ENCODE measurements around the gene TP53I3.
"Not testable (repeated sequence)": the region's sequence is repeated elsewhere in the genome, so short reads cannot be mapped to it uniquely, and the experiment has no call there.

TP53I3 gene

GRCh38 chr2:24055750-24056149 is 28.9 kb downstream of the TP53I3 start:
- DNase-seq (ENCODE audit: low read depth in 1 of 2, low spot score in 1 of 2), result no peak

GRCh38 chr2:24054366-24055010 is 30.1 kb downstream of the TP53I3 start:
- DNase-seq (ENCODE audit: low read depth in 1 of 2, low spot score in 1 of 2), result no peak

GRCh38 chr2:24052951-24053350 is 31.7 kb downstream of the TP53I3 start:
- DNase-seq (ENCODE audit: low read depth in 1 of 2, low spot score in 1 of 2), result no peak

- DNase-seq (ENCODE audit: low read depth in 1 of 2, low spot score in 1 of 2), result no peak
These were observed 32.8 kb downstream of the TP53I3 start for GRCh38 chr2:24051833-24052232.

GRCh38 chr2:24050041-24050979 is 34.3 kb downstream of the TP53I3 start:
- DNase-seq (ENCODE audit: low read depth in 1 of 2, low spot score in 1 of 2), result no peak

- DNase-seq (ENCODE audit: low read depth in 1 of 2, low spot score in 1 of 2), result peak in 1 of 2 donors; percentile 34
These were observed 35.1 kb downstream of the TP53I3 start, which contains the start of gene FKBP1B for GRCh38 chr2:24049485-24050021. Gene FKBP1B, plus strand, starts transcription at chr2:24049741. Its CDS starts 109 bp downstream, at chr2:24049850.

GRCh38 chr2:24048769-24049484 is 35.7 kb downstream of the TP53I3 start:
- no peak for DNase-seq (ENCODE audit: low read depth in 1 of 2, low spot score in 1 of 2)

- DNase-seq (ENCODE audit: low read depth in 1 of 2, low spot score in 1 of 2), result no peak
These were observed 37.0 kb downstream of the TP53I3 start for GRCh38 chr2:24047703-24048033.

GRCh38 chr2:24046930-24047702 is 37.5 kb downstream of the TP53I3 start, which contains the start of gene WDCP:
Gene WDCP, minus strand, starts transcription at chr2:24047391. Its CDS starts 7,897 bp downstream, at chr2:24039494.
- peak; percentile 79 to 87 for DNase-seq (ENCODE audit: low read depth in 1 of 2, low spot score in 1 of 2)

GRCh38 chr2:24046599-24046929 is 38.1 kb downstream of the TP53I3 start:
- DNase-seq (ENCODE audit: low read depth in 1 of 2, low spot score in 1 of 2), result no peak

GRCh38 chr2:24045511-24046508 is 38.8 kb downstream of the TP53I3 start:
- no peak for DNase-seq (ENCODE audit: low read depth in 1 of 2, low spot score in 1 of 2)

GRCh38 chr2:24043133-24043532 is 41.5 kb downstream of the TP53I3 start:
- DNase-seq (ENCODE audit: low read depth in 1 of 2, low spot score in 1 of 2), result not testable (repeated sequence)

GRCh38 chr2:24040511-24040910 is 44.1 kb downstream of the TP53I3 start:
- DNase-seq (ENCODE audit: low read depth in 1 of 2, low spot score in 1 of 2), result no peak

GRCh38 chr2:24038786-24039499 is 45.7 kb downstream of the TP53I3 start:
- no peak for DNase-seq (ENCODE audit: low read depth in 1 of 2, low spot score in 1 of 2)

Data from activated T-helper 1 cell treated with anti-CD3 and anti-CD28 coated beads, Interleukin-2, amount 50 U/mL, for 16 hours (primary cell).